H9 (cell line): Measurements from ENCODE around the gene RNU6-9. TPM values are rescaled to one million over a fixed set of nuclear protein-coding genes. Genes with fewer than 3 reads are reported as not detected.

Source experiments
- DNase-seq: peaks from one replicate; pipeline ENCODE4 v3.0.0-alpha.2; 2017
- H2AFZ ChIP-seq: one replicate; pipeline ENCODE4 v1.6.1; 2013; ENCODE audit warnings: mild to moderate bottlenecking, low read length, control low read depth, moderate library complexity
- H2AK5ac ChIP-seq: 2 replicates; pipeline ENCODE4 v1.6.1; 2013; ENCODE audit warnings: low read length, control low read depth, mixed read lengths; ENCODE audit not compliant: insufficient read length
- H2BK120ac ChIP-seq: one replicate; pipeline ENCODE4 v1.6.1; 2013; ENCODE audit warnings: low read depth, mild to moderate bottlenecking, low read length, control low read depth, inconsistent platforms; ENCODE audit not compliant: poor library complexity, severe bottlenecking
- H2BK12ac ChIP-seq: 2 replicates; pipeline ENCODE4 v1.6.1; 2013; ENCODE audit warnings: low read length, control low read depth, mixed read lengths, low read depth; ENCODE audit not compliant: insufficient read length
- H2BK15ac ChIP-seq: 2 replicates; pipeline ENCODE4 v1.6.1; 2013; ENCODE audit warnings: low read depth, low read length, control low read depth
- H2BK20ac ChIP-seq: one replicate; pipeline ENCODE4 v1.6.1; 2013; ENCODE audit warnings: low read depth, mild to moderate bottlenecking, low read length, control low read depth, inconsistent platforms; ENCODE audit not compliant: poor library complexity, severe bottlenecking
- H2BK5ac ChIP-seq: 2 replicates; pipeline ENCODE4 v1.6.1; 2013; ENCODE audit warnings: low read length, control low read depth, mixed read lengths; ENCODE audit not compliant: insufficient read length
- H3K14ac ChIP-seq: 2 replicates; pipeline ENCODE4 v1.6.1; 2013; ENCODE audit warnings: low read length, control low read depth; ENCODE audit not compliant: insufficient read depth
- H3K18ac ChIP-seq: 2 replicates; pipeline ENCODE4 v1.6.1; 2013; ENCODE audit warnings: low read depth, mild to moderate bottlenecking, mixed read lengths, low read length, control low read depth; ENCODE audit not compliant: insufficient read length
- H3K23ac ChIP-seq: 2 replicates; pipeline ENCODE4 v1.6.1; 2013; ENCODE audit warnings: low read length, control low read depth, mixed read lengths, low read depth; ENCODE audit not compliant: insufficient read length
- H3K23me2 ChIP-seq: 2 replicates; pipeline ENCODE4 v1.6.1; 2013; ENCODE audit warnings: low read depth, mild to moderate bottlenecking, mixed read lengths, low read length, control low read depth; ENCODE audit not compliant: insufficient read length, poor library complexity, severe bottlenecking
- H3K27ac ChIP-seq: 2 replicates; pipeline ENCODE4 v1.5.1; 2013; ENCODE audit warnings: low read length, control low read depth, mixed read lengths, low read depth; ENCODE audit not compliant: insufficient read length
- H3K27me3 ChIP-seq: 2 replicates; pipeline ENCODE4 v1.6.1; 2013; ENCODE audit warnings: low read length, control low read depth, inconsistent platforms; ENCODE audit not compliant: insufficient read depth
- H3K4ac ChIP-seq: 2 replicates; pipeline ENCODE4 v1.6.1; 2013; ENCODE audit warnings: low read depth, mild to moderate bottlenecking, control low read depth, inconsistent platforms, low read length, moderate library complexity
- H3K4me1 ChIP-seq: 2 replicates; pipeline ENCODE4 v1.6.1; 2013; ENCODE audit warnings: low read length, control low read depth, inconsistent platforms; ENCODE audit not compliant: insufficient read depth
- H3K4me2 ChIP-seq: 2 replicates; pipeline ENCODE4 v1.6.1; 2013; ENCODE audit warnings: low read length, control low read depth, mixed read lengths; ENCODE audit not compliant: insufficient read length, insufficient read depth
- H3K56ac ChIP-seq: 2 replicates; pipeline ENCODE4 v1.6.1; 2013; ENCODE audit warnings: low read depth, mild to moderate bottlenecking, mixed read lengths, low read length, control low read depth; ENCODE audit not compliant: insufficient read length
- H3K79me1 ChIP-seq: 2 replicates; pipeline ENCODE4 v1.6.1; 2013; ENCODE audit warnings: low read depth, mild to moderate bottlenecking, moderate library complexity, low read length, control low read depth, inconsistent platforms; ENCODE audit not compliant: insufficient read depth, poor library complexity, severe bottlenecking
- H3K79me2 ChIP-seq: 2 replicates; pipeline ENCODE4 v1.6.1; 2013; ENCODE audit warnings: low read length, control low read depth, inconsistent platforms; ENCODE audit not compliant: insufficient read depth
- H3K9ac ChIP-seq: 2 replicates; pipeline ENCODE4 v1.6.1; 2013; ENCODE audit warnings: low read length, control low read depth, mixed read lengths; ENCODE audit not compliant: insufficient read length; ENCODE audit errors: extremely low read depth
- H3K9me3 ChIP-seq: one replicate; pipeline ENCODE4 v1.6.1; 2013; ENCODE audit warnings: low read depth, low read length, inconsistent platforms; ENCODE audit not compliant: control insufficient read depth
- H3T11ph ChIP-seq: one replicate; pipeline ENCODE4 v1.6.1; 2013; ENCODE audit warnings: mild to moderate bottlenecking, low read length, control low read depth, inconsistent platforms
- H4K20me1 ChIP-seq: one replicate; pipeline ENCODE4 v1.6.1; 2013; ENCODE audit not compliant: control insufficient read depth, insufficient read length, insufficient read depth
- H4K5ac ChIP-seq: 2 replicates; pipeline ENCODE4 v1.6.1; 2013; ENCODE audit warnings: low read depth, mild to moderate bottlenecking, mixed read lengths, low read length, control low read depth; ENCODE audit not compliant: insufficient read length
- H4K8ac ChIP-seq: replicated peaks from 2 replicates; pipeline ENCODE4 v1.6.1; 2013; ENCODE audit warnings: low read length, control low read depth, mixed read lengths, low read depth; ENCODE audit not compliant: insufficient read length
- H4K91ac ChIP-seq: 2 replicates; pipeline ENCODE4 v1.6.1; 2013; ENCODE audit warnings: low read depth, mild to moderate bottlenecking, moderate library complexity, mixed read lengths, low read length, control low read depth; ENCODE audit not compliant: insufficient read length
- H3K27ac Mint-ChIP-seq, 3 experiments: 2 replicates in 2 of 3; 3 replicates in 1 of 3; pipeline ENCODE4 v1.8.0; 2020 to 2021; ENCODE audit warnings: mixed read lengths in 3 of 3, mild to moderate bottlenecking in 1 of 3, moderate library complexity in 1 of 3
- H3K27me3 Mint-ChIP-seq: 2 replicates; pipeline ENCODE4 v1.8.0; 2021; ENCODE audit warnings: low read depth, mild to moderate bottlenecking, moderate library complexity, mixed read lengths
- H3K36me3 Mint-ChIP-seq, 3 experiments: 2 replicates in 2 of 3; 3 replicates in 1 of 3; pipeline ENCODE4 v1.8.0; 2020 to 2021; ENCODE audit warnings: low read depth in 3 of 3, mixed read lengths in 3 of 3; ENCODE audit not compliant: insufficient read depth in 1 of 3
- H3K4me1 Mint-ChIP-seq, 2 experiments: 2 replicates each; pipeline ENCODE4 v1.8.0; 2020; ENCODE audit warnings: mixed read lengths in 2 of 2
- H3K4me3 Mint-ChIP-seq, 2 experiments: 2 replicates in 1 of 2; 3 replicates in 1 of 2; pipeline ENCODE4 v1.8.0; 2020 to 2021; ENCODE audit warnings: mild to moderate bottlenecking in 2 of 2, mixed read lengths in 2 of 2, moderate library complexity in 1 of 2
- H3K9me3 Mint-ChIP-seq, 2 experiments: 2 replicates in 1 of 2; 3 replicates in 1 of 2; pipeline ENCODE4 v1.8.0; 2020; ENCODE audit warnings: mild to moderate bottlenecking in 2 of 2, mixed read lengths in 2 of 2, moderate library complexity in 1 of 2
- WGBS: extraction: QIAGEN DNeasy Blood & Tissue Kit; methylation state at CpG from one replicate; pipeline ENCODE4 v1.1.7; 2013; ENCODE audit warnings: missing lambda C conversion rate, low lambda C conversion rate, mixed read lengths; ENCODE audit not compliant: insufficient read length; ENCODE audit errors: extremely low coverage; 5-methylcytosine and 5-hydroxymethylcytosine counted together
- total RNA-seq: library from RNA; stranded (reverse); gene quantifications from 2 replicates; pipeline ENCODE4 v1.2.1, GENCODE V29; 2021
- TF ChIP-seq, protein P1 (sequence below): fragments of 200-600 bp; sonication (generic); conservative IDR thresholded peaks from 3 replicates; pipeline ENCODE4 v1.8.0; 2021; ENCODE audit warnings: antibody characterized with exemption, mild to moderate bottlenecking

The RNU6-9 gene
- total RNA-seq, 1 experiment from 2014 or later, result not detected

DNA sequence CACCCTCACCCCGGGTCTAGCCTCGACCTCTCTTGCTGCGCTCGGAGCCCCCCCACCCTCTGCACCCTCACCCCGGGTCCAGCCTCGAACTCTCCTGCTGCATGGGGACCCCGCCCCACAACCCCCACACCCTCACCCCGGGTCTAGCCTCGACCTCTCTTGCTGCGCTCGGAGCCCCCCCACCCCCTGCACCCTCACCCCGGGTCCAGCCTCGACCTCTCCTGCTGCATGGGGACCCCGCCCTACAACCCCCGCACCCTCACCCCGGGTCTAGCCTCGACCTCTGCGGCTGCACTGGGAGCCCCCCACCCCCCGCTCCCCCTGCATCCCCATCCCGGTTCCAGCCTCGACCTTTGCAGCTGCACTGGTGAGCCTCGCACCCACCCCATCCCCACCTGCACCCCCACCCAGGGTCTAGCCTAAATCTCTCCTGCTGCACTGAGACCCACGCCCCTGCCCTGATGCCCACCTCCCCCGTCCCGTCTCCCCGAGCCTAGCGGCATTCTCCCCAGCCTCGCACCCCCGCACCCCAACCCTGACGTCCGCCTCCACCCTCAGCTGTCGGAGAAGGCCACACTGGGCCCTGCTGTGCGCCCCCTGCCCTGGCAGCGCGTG is 32.0 kb upstream of the RNU6-9 start:
- Histone ChIP-seq H2BK5ac (no peak overlapping the region), H3K4ac (no peak overlapping the region), H4K5ac (no peak overlapping the region), H2BK20ac (no peak overlapping the region), H3K4me2 (peak overlapping the region; percentile 22), H3T11ph (no peak overlapping the region), H3K18ac (peak overlapping the region; percentile 22), H3K79me2 (no peaks in the 10 kb centered on the region), H3K27ac (no peak overlapping the region), H4K8ac (no peak overlapping the region), H4K91ac (no peak overlapping the region), H3K14ac (no peak overlapping the region), H3K27me3 (peaks cover 3% of the 10 kb centered on the region; the same call in 1 of the 2 replicates), H4K20me1 (no peaks in the 10 kb centered on the region), H2BK12ac (no peak overlapping the region), H3K79me1 (no peaks in the 10 kb centered on the region), H2BK120ac (no peak overlapping the region), H2AFZ (no peak overlapping the region), H2BK15ac (no peak overlapping the region), H3K9ac (no peak overlapping the region), H3K4me1 (no peaks in the 10 kb centered on the region), H3K23ac (no peak overlapping the region), H3K23me2 (peaks cover 3% of the 10 kb centered on the region), H3K56ac (no peak overlapping the region), H2AK5ac (no peak overlapping the region), H3K9me3 (no peaks in the 10 kb centered on the region)
- H3K36me3 Mint-ChIP-seq, result peaks cover 0 to 6% (median 4%) of the 10 kb centered on the region in 3 experiments; a peak in 5 of 7 replicates
- H3K4me3 Mint-ChIP-seq, result peak overlapping the region; percentile 4 to 65; a peak in 2 of 5 replicates
- TF ChIP-seq, protein P1, sequence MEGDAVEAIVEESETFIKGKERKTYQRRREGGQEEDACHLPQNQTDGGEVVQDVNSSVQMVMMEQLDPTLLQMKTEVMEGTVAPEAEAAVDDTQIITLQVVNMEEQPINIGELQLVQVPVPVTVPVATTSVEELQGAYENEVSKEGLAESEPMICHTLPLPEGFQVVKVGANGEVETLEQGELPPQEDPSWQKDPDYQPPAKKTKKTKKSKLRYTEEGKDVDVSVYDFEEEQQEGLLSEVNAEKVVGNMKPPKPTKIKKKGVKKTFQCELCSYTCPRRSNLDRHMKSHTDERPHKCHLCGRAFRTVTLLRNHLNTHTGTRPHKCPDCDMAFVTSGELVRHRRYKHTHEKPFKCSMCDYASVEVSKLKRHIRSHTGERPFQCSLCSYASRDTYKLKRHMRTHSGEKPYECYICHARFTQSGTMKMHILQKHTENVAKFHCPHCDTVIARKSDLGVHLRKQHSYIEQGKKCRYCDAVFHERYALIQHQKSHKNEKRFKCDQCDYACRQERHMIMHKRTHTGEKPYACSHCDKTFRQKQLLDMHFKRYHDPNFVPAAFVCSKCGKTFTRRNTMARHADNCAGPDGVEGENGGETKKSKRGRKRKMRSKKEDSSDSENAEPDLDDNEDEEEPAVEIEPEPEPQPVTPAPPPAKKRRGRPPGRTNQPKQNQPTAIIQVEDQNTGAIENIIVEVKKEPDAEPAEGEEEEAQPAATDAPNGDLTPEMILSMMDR, result no peak
- H3K9me3 Mint-ChIP-seq, result peaks cover 0 to 2% of the 10 kb centered on the region in 2 experiments; a peak in 1 of 5 replicates
- H3K27me3 Mint-ChIP-seq, result peaks cover 43% of the 10 kb centered on the region
- H3K27ac Mint-ChIP-seq, result no peak overlapping the region
- WGBS, result no CpG with 5 or more reads among the region's 35 CpGs
- peaks cover 2 to 10% of the 10 kb centered on the region in 2 experiments; a peak in 2 of 4 replicates for H3K4me1 Mint-ChIP-seq
- no peak for DNase-seq
